Middle frontal gyrus (tissue), 1 donor: ENCODE results near the gene MPEG1.

Experiments
- DNase-seq: peaks from one replicate; pipeline ENCODE4 v3.0.0-alpha.2; 2015; ENCODE audit warnings: low spot score; ENCODE audit errors: extremely low spot score

Gene MPEG1

GRCh38 chr11:59218893-59219292, 6.2 kb upstream of the MPEG1 start:
- no peak for DNase-seq

DNA sequence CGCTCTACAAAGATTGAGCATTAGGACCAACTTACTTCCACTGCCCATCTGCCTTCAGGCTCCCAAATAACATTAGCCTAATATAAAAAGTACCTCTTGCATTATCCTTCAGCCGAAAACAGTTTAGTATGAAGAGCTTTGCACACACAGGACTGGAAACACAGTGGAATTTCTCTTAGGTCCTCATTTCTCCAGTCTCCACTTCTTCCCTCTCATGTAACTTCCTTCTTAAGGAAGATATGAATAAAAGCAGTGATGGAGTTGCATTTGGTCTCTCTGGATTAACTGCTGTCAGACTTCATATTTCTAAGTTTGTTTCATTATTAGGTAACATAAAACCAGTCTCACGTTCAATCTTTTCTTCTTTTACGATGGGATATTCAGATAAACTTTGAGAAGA, 5.6 kb upstream of the MPEG1 start:
- no peak for DNase-seq

GRCh38 chr11:59216641-59217564, 4.2 kb upstream of the MPEG1 start:
- DNase-seq, result no peak

DNA sequence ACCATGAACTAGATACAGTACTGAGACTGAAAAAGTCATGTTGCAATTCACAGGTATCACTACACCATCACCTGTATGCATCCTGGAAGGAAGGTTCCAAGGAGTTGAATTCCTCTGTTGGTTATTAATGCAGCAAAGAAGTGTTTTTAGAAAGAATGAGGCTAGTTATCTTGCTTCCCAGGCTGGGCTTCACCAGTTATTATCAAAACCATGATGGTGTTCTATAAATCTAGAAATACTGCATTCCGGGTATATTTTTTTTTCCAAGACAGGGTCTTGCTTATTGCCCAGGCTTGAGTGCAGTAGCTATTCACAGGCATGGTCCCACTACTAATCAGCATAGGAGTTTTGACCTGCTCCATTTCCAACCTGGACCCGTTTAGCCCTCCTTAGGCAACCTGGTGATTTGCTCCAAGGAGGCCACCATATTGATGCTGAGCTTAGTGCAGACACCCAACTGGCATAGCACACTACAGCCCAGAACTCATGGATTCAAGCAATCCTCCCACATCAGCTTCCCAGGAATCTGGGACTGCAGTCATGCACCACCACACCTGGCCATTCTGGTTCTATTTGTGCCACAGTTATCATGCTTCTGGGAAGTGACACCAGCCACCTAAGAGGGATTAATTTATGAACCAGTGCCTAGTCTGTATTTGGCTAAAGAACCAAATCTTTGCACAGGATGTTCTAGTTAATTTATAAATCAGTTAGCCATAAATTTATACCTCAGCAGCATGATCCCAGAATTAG, 1.6 kb upstream of the MPEG1 start:
- DNase-seq, result no peak

- DNase-seq, result no peak
These were observed 505 bp downstream of the MPEG1 start for GRCh38 chr11:59212222-59212621.

- no peak for DNase-seq
These were observed 3.8 kb downstream of the MPEG1 start for GRCh38 chr11:59208956-59209355.

DNA sequence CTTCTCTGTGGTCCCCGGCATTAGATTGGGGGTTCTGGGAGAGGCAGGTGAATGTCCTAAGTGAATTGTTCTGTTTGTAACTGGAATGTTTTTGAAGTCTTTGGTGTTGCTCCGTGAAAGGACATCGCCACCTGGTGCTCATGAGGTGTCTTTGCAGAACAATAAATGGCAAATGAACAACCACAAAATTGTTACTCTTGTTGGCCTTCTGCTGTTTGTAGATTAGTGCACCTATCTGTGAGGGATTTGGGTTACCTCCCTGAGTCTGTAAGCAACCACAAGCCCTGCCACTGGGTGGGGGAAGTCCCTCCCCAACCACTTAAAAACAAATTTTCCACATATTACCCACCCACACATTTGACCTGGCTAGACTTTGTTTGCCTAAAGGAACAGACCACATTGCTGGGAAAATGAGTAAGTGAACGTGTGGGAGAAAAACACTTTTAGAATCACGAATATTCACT, 4.7 kb downstream of the MPEG1 start:
- no peak for DNase-seq

- no peak for DNase-seq
These were observed 6.1 kb downstream of the MPEG1 start for GRCh38 chr11:59206635-59207034.

GRCh38 chr11:59205648-59206047, 7.1 kb downstream of the MPEG1 start:
- no peak for DNase-seq

DNA sequence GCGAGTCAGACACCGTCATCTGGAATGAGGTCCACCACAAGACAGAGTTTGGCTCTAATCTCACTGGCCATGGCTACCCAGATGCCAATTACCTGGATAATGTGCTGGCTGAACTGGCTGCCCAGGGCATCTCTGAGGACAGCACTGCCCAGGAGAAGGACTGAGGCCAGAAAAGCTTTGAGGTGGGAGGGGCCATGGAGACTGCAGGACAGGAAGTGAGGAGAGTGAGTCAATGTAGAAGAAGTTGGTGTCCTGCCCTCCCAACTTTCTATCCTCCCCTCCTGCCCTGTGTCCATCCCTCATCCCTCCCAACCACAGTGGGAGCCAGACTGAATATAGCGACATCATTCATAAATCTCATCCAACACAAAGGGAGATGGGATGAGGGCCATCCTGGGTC, 8.0 kb downstream of the MPEG1 start:
- no peak for DNase-seq

DNA sequence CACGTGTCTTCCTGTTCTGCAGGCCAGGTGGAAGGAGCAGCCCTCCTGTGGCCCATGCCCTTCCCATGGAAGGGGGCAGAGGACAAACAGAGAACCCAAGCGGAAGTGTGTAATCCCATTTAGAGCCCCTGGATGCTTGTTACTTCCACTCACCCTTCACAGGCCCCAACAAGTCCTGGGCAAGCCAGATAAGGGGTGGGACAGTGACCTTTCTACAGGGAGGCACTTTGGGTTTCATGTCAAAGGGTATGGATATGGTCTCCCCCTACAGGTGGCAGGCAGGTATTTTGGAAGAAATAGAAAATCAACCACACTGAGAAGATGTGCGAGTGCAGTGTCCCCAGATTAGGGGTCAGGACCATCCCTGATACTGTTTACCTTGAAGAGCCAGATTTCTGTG, 11.4 kb downstream of the MPEG1 start:
- DNase-seq, result no peak

- no peak for DNase-seq
These were observed 12.3 kb downstream of the MPEG1 start for GRCh38 chr11:59200423-59200746.

DNA sequence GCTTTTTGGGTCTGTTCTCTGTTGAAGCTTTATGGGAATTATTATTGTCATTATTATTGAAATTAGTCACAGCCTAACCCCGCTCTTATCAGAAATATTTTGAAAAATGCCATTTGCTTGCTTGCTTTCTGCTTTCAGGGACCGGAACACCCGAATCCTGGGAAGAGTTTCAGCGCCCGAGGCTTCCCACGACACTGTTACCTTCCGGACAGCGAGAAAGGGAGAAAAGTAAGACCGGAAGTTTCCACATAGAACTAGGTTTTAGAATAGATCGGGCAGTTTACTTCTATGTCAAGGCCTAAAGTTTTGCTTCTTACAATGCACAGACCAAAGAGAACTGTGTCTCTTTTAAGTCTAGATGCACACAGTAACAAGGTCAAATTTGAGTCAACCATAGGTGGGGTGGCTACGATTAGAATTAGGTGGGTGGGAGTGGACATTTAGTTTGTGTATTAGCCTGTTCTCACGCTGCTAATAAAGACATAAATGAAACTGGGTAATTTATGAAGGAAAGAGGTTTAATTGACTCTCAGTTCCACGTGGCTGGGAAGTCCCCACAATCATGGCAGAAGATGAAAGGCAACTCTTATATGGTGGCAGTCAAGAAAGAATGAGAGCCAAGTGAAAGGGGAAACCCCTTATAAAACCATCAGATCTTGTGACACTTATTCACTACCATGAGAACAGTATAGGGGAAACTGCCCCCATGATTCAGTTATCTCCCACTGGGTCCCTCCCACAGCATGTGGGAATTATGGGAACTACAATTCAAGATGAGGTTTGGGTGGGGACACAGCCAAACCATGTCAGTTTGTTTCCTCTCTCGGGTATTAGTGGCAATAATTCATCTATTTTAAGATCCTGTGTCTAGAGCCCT, 12.9 kb downstream of the MPEG1 start:
- DNase-seq, result no peak

DNA sequence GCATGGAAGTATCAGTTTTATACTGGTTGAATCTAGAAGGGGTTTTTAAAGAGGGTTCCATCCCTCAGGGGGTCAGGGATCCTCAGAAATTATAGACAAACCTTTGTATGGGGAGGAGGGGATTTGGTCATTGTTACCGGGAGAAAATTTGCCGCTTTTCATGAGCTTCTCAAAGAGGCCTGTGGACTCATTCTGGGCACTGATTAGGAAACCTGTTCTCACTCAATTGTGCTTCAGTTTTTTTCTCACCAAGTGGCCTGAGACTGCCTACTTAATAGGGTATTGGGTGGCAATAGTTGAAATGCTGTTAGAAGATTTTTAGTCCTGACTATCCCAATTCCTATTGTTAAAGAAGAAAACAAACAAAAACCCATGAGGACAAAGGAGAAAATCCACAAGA, 14.0 kb downstream of the MPEG1 start:
- no peak for DNase-seq

DNA sequence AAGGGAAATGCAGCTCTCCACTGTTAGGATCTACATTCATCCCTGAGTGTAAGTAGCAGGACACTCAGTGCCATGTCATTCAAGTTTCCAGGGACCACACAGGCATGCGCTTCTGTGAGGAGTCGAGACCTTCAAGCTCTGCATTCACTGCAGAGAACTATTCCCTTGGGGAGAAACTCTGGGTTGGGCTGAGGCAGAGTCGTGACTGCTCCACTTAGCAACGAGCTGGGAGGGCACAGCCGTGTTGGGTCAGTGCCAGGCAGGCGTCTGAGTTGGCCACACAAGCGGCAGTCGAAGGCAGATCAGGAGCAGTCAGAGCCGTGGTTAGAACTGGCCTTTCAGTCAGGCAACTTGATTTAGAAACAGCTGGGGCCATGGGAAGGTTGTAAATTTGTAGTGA, 14.7 kb downstream of the MPEG1 start:
- peak; percentile 49 for DNase-seq

- no peak for DNase-seq
These were observed 15.9 kb downstream of the MPEG1 start for GRCh38 chr11:59196777-59197176.

DNA sequence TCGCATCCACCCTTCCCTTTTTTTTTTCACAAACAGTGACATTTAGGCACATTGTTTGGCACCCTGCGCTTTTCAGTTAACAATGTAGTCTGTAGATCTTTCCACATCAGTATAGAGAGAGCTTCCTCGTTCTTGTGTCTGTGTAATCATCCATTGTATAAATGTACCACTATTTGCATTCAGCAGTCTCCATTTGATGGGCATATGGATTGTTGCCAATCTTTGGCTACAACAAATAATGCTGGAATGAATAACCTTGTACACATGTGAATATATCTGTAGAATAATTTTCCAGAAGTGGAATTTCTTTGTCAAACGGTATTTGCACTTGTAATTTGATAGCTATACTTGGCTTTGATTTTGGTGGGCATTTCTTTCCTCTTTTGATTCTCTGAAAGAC, 17.1 kb downstream of the MPEG1 start:
- no peak for DNase-seq

DNA sequence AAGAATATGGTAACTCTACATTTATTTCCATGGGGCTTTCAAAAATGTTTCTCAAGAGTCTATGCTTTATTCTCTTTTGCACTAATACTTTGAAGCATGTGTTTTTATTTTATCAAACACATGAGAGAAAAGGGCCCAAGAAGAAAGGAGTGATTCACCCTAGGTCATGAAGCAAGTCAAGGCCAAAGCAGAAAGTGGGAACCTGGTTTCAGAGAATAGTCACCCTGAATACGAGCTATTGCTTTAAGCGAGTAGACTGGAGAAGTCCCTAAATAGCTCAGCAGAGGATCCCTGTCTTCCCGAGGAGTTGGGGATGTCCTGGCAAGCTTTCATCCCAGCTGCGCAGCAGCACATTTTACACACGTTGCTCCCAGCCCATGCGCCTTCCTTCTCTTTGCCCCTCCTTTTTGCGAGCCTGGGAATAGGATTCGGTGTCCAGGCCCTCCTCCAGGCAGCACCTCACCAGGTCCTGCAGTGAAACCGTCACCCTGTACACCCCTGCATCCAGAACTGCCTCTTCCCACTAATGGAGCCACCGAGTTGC, 19.1 kb downstream of the MPEG1 start:
- no peak for DNase-seq

DNA sequence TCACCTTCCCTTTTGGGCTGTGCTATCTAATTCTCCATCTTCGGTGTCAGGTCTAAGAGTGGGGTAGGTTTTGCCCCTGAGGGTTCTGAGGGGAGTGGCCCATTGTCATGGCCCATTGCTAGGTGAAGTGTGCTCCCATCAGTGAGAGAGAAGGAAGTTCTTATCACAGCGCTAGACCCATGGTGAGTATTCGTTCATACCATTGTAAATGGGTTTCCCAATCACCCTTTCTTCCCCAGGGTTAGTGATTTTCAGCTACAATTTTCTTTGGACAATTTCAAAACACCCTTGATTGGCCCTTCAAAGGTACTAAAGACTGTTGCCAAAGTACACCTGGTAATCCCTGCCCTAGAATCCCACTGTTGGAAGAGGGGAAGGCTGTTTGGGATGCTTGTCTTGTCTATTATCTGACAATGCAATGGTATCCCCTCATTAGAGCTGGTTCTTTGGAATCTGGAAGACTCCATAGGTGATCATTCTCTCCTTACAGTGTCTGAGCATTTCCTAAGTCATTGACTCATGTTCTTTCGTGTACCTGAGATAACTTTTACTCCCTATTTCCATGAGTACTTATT, 20.2 kb downstream of the MPEG1 start:
- DNase-seq, result no peak

DNA sequence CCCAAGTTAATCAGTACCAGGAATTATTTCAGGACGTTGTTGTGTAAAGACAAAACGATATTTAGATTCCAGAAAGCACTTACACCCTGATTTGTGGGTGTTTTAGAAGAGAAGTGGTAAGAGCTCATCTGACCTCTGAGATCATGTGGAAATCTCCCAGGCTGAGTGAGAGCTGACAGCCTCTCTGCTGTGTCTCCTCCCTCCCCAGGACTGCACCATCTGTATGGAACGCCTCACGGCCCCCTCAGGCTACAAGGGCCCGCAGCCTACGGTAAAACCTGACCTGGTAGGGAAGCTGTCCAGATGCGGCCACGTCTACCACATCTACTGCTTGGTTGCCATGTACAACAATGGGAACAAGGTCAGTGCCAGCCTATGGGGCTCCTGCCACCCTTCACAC, 20.8 kb downstream of the MPEG1 start:
- no peak for DNase-seq

GRCh38 chr11:59191095-59191494, 21.6 kb downstream of the MPEG1 start:
- no peak for DNase-seq
